A549 (cell line): ENCODE measurements around the gene TNFAIP2.

ENCODE experiments used
- EP300 ChIP-seq, 2 experiments: fragments of >200 bp; sonication (Bioruptor Twin); formaldehyde crosslinking; IDR thresholded peaks; 2 replicates in 1 of 2; 3 replicates in 1 of 2; pipeline ENCODE4 v1.6.1; 2016 to 2017
- GATA3 ChIP-seq: IDR thresholded peaks from 2 replicates; pipeline ENCODE4 v1.6.1; 2012; ENCODE audit warnings: borderline replicate concordance
- HDAC2 ChIP-seq: fragments of 200-600 bp; sonication (generic); IDR thresholded peaks from 2 replicates; pipeline ENCODE4 v1.6.1; 2016
- JUNB ChIP-seq: fragments of >200 bp; sonication (Bioruptor Twin); formaldehyde crosslinking; IDR thresholded peaks from 2 replicates; pipeline ENCODE4 v1.6.1; 2016
- KDM1A ChIP-seq: fragments of 200-600 bp; sonication (generic); IDR thresholded peaks from 2 replicates; pipeline ENCODE4 v1.6.1; 2016; ENCODE audit warnings: low read depth, mild to moderate bottlenecking
- POLR2A ChIP-seq: IDR thresholded peaks from 2 replicates; pipeline ENCODE4 v1.6.1; 2012; ENCODE audit warnings: mild to moderate bottlenecking, low read length
- POLR2AphosphoS2 ChIP-seq: conservative IDR thresholded peaks from 2 replicates; pipeline ENCODE4 v1.6.1; 2012; ENCODE audit warnings: low read length, improper control_type of control experiment, inconsistent platforms
- TF ChIP-seq, protein P1 (sequence below): IDR thresholded peaks from 2 replicates; pipeline ENCODE4 v1.6.1; 2012; ENCODE audit warnings: low read depth, borderline replicate concordance
- TF ChIP-seq, protein P2 (sequence below): fragments of >200 bp; sonication (Bioruptor Twin); formaldehyde crosslinking; IDR thresholded peaks from 3 replicates; pipeline ENCODE4 v1.5.1; 2016
- TF ChIP-seq, protein P3 (sequence below): fragments of 450-650 bp; IDR thresholded peaks from 2 replicates; pipeline ENCODE4 v1.6.1; 2014; ENCODE audit warnings: antibody characterized with exemption
- TF ChIP-seq, protein P4 (sequence below): IDR thresholded peaks from 2 replicates; pipeline ENCODE4 v1.6.1; 2012
- TF ChIP-seq, protein P5 (sequence below): fragments of >200 bp; sonication (Bioruptor Twin); formaldehyde crosslinking; IDR thresholded peaks from 3 replicates; pipeline ENCODE4 v1.6.1; 2016
- TF ChIP-seq, protein P6 (sequence below): fragments of 250-450 bp; sonication (Bioruptor Pico); IDR thresholded peaks from 2 replicates; pipeline ENCODE4 v1.5.0; 2021; ENCODE audit warnings: mild to moderate bottlenecking, moderate library complexity, borderline replicate concordance

DNA sequence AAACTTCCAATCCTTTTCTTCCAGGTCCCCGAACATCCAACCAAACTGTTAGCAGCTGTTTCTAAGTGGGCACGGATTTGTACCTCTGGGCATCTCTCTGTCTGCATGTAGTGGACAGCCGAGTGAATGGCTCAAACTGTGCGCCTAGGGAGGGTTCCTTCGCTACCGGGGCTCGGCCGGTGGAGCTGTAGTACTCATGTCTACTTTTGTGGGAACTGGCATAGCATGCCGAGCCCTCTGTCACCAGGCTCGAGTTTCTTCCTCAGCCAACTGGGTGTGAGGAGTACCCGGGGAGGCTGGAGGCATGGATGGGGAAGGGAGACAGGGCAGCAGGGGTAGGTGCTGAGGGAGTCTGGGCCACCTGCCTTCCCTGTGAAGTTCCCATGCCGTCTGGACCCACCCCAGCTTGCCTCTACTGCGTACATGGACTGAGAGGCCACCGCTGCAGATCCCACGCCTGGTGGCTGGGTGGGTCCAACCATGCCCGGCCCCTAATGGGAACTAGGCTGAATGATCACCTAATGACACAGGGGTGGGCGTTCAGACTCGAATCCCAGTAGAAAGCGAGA, 23.0 kb downstream of the TNFAIP2 start:
- no peak for TF ChIP-seq EP300 (IDR thresholded peaks at IDR 0.05)
- no peak for TF ChIP-seq POLR2A
- TF ChIP-seq, protein P1, sequence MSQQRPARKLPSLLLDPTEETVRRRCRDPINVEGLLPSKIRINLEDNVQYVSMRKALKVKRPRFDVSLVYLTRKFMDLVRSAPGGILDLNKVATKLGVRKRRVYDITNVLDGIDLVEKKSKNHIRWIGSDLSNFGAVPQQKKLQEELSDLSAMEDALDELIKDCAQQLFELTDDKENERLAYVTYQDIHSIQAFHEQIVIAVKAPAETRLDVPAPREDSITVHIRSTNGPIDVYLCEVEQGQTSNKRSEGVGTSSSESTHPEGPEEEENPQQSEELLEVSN = no peak
- no peak for TF ChIP-seq KDM1A
- TF ChIP-seq, protein P2, sequence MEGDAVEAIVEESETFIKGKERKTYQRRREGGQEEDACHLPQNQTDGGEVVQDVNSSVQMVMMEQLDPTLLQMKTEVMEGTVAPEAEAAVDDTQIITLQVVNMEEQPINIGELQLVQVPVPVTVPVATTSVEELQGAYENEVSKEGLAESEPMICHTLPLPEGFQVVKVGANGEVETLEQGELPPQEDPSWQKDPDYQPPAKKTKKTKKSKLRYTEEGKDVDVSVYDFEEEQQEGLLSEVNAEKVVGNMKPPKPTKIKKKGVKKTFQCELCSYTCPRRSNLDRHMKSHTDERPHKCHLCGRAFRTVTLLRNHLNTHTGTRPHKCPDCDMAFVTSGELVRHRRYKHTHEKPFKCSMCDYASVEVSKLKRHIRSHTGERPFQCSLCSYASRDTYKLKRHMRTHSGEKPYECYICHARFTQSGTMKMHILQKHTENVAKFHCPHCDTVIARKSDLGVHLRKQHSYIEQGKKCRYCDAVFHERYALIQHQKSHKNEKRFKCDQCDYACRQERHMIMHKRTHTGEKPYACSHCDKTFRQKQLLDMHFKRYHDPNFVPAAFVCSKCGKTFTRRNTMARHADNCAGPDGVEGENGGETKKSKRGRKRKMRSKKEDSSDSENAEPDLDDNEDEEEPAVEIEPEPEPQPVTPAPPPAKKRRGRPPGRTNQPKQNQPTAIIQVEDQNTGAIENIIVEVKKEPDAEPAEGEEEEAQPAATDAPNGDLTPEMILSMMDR = no peak
- no peak for TF ChIP-seq POLR2AphosphoS2
- no peak for TF ChIP-seq GATA3
- TF ChIP-seq, protein P3, sequence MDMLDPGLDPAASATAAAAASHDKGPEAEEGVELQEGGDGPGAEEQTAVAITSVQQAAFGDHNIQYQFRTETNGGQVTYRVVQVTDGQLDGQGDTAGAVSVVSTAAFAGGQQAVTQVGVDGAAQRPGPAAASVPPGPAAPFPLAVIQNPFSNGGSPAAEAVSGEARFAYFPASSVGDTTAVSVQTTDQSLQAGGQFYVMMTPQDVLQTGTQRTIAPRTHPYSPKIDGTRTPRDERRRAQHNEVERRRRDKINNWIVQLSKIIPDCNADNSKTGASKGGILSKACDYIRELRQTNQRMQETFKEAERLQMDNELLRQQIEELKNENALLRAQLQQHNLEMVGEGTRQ = no peak
- TF ChIP-seq JUNB = no peak
- TF ChIP-seq, protein P4, sequence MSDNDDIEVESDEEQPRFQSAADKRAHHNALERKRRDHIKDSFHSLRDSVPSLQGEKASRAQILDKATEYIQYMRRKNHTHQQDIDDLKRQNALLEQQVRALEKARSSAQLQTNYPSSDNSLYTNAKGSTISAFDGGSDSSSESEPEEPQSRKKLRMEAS = no peak
- TF ChIP-seq, protein P5, sequence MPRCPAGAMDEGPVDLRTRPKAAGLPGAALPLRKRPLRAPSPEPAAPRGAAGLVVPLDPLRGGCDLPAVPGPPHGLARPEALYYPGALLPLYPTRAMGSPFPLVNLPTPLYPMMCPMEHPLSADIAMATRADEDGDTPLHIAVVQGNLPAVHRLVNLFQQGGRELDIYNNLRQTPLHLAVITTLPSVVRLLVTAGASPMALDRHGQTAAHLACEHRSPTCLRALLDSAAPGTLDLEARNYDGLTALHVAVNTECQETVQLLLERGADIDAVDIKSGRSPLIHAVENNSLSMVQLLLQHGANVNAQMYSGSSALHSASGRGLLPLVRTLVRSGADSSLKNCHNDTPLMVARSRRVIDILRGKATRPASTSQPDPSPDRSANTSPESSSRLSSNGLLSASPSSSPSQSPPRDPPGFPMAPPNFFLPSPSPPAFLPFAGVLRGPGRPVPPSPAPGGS = no peak
- no peak for TF ChIP-seq HDAC2
- TF ChIP-seq, protein P6, sequence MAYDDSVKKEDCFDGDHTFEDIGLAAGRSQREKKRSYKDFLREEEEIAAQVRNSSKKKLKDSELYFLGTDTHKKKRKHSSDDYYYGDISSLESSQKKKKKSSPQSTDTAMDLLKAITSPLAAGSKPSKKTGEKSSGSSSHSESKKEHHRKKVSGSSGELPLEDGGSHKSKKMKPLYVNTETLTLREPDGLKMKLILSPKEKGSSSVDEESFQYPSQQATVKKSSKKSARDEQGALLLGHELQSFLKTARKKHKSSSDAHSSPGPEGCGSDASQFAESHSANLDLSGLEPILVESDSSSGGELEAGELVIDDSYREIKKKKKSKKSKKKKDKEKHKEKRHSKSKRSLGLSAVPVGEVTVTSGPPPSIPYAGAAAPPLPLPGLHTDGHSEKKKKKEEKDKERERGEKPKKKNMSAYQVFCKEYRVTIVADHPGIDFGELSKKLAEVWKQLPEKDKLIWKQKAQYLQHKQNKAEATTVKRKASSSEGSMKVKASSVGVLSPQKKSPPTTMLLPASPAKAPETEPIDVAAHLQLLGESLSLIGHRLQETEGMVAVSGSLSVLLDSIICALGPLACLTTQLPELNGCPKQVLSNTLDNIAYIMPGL (CRISPR knock-in tag) = no peak
